Heart right ventricle (tissue), 12 donors: ENCODE data around the gene VWCE. TPM values are rescaled to one million over a fixed set of nuclear protein-coding genes. Genes with fewer than 3 reads are reported as not detected.

Experiments used
- polyA plus RNA-seq, 2 donors: library from polyadenylated mRNA; stranded (reverse); fragments of 200-250 nt; gene quantifications; one replicate each; pipeline ENCODE4 v1.2.3, GENCODE V29; 2013
- total RNA-seq, 10 donors: library from RNA; stranded (reverse); fragmentation: NEBNext Ultra II Directional in 3 of 10; extraction: Animal tissue kit (Norgen Biotek cat#: 25700) in 3 of 10; gene quantifications; one replicate each; pipeline versions ENCODE4 v1.2.1 to v1.2.4, GENCODE V29; 2021 to 2023
- donor health status: ischemic (EF 13 %, LVEDD 7.1; RV severe dilation, severe dysfunction).
- donor health status: healthy with polysubstance abuse.
- donor health status: DM: no; HTN: yes; CAD: no.
- donor health status: DM: no; HTN: no; CAD: no.
- donor health status: ischemic (EF 25% LVEDD 6.9; RV normal size, moderate dysfunction).
- donor health status: ischemic (EF 25% LVEDD 5.7; RV mildly dilated, moderate dysfunction).
- donor health status: healthy.
- donor health status: nonischemic (EF 11% LVEDD 7.7; RV severe dilation, severe dysfunction).
- donor health status: DM: yes; HTN: yes; CAD: no.
- donor health status: PGD.
- donor health status: ischemic (EF 29% LVEDD 5.4; RV normal size, mild dysfunction).
- donor health status: nonischemic (EF 23%, LVEDD 6.1; RV moderate dilation, normal function).

VWCE gene
- total and polyA plus RNA-seq, 12 donors = 0.42 to 2.2 (median 0.89) TPM

Other genes with a start within 250 kb of the VWCE start
- gene CD5, start 192.8 kb downstream of the VWCE start, total RNA-seq = 1 to 10 TPM in 1 of 10 donors, under 1 TPM in 6, not detected in 3; 0.07 to 5.7 (median 0.38) TPM
- under 1 TPM in 1 of 2 donors, not detected in 1; 0.12 TPM for gene CD5, start 192.8 kb downstream of the VWCE start, polyA plus RNA-seq
- gene VPS37C, start 133.9 kb downstream of the VWCE start, total RNA-seq = 10 to 100 TPM; 10.6 to 21.8 (median 15.5) TPM
- gene VPS37C, start 133.9 kb downstream of the VWCE start, polyA plus RNA-seq = 10 to 100 TPM in 1 of 2 donors, 1 to 10 TPM in 1; 7.7 to 18.6 TPM
- gene PGA3, start 91.8 kb downstream of the VWCE start, total RNA-seq = under 1 TPM in 4 of 10 donors, not detected in 6; 0.18 to 0.92 (median 0.45) TPM
- gene PGA3, start 91.8 kb downstream of the VWCE start, polyA plus RNA-seq = 1 to 10 TPM; 1.0 to 3.4 TPM
- gene PGA4, start 73.0 kb downstream of the VWCE start, total RNA-seq = 1 to 10 TPM in 2 of 10 donors, under 1 TPM in 1, not detected in 7; 0.76 to 2.6 (median 2.6) TPM
- gene PGA4, start 73.0 kb downstream of the VWCE start, polyA plus RNA-seq = 1 to 10 TPM in 1 of 2 donors, not detected in 1; 1.7 TPM
- under 1 TPM in 4 of 10 donors, not detected in 6; 0.30 to 0.93 (median 0.60) TPM for gene PGA5, start 54.1 kb downstream of the VWCE start, total RNA-seq
- gene PGA5, start 54.1 kb downstream of the VWCE start, polyA plus RNA-seq = under 1 TPM; 0.14 to 0.66 TPM
- gene DDB1, start 37.8 kb upstream of the VWCE start, total RNA-seq = 100 to 1,000 TPM; 101 to 147 (median 129) TPM
- 100 to 1,000 TPM in 1 of 2 donors, 10 to 100 TPM in 1; 59.0 to 147 TPM for gene DDB1, start 37.8 kb upstream of the VWCE start, polyA plus RNA-seq
- 10 to 100 TPM; 13.9 to 26.1 (median 20.9) TPM for gene TKFC, start 37.9 kb upstream of the VWCE start, total RNA-seq
- 10 to 100 TPM; 11.8 to 12.1 TPM for gene TKFC, start 37.9 kb upstream of the VWCE start, polyA plus RNA-seq
- gene CYB561A3, start 66.6 kb upstream of the VWCE start, total RNA-seq = 10 to 100 TPM in 5 of 10 donors, 1 to 10 TPM in 5; 6.0 to 18.6 (median 9.7) TPM
- 10 to 100 TPM; 10.5 to 11.8 TPM for gene CYB561A3, start 66.6 kb upstream of the VWCE start, polyA plus RNA-seq
- gene TMEM138, start 67.1 kb upstream of the VWCE start, total RNA-seq = 10 to 100 TPM; 14.4 to 25.9 (median 17.6) TPM
- 10 to 100 TPM; 28.0 to 35.3 TPM for gene TMEM138, start 67.1 kb upstream of the VWCE start, polyA plus RNA-seq
- gene TMEM216, start 97.3 kb upstream of the VWCE start, total RNA-seq = 1 to 10 TPM; 2.9 to 6.8 (median 4.1) TPM
- 1 to 10 TPM; 6.3 to 8.3 TPM for gene TMEM216, start 97.3 kb upstream of the VWCE start, polyA plus RNA-seq
- 10 to 100 TPM; 37.7 to 51.8 (median 43.3) TPM for gene CPSF7, start 134.7 kb upstream of the VWCE start, total RNA-seq
- 10 to 100 TPM; 22.3 to 43.8 TPM for gene CPSF7, start 134.7 kb upstream of the VWCE start, polyA plus RNA-seq
- 10 to 100 TPM; 24.4 to 39.9 (median 32.7) TPM for gene SDHAF2, start 134.8 kb upstream of the VWCE start, total RNA-seq
- 10 to 100 TPM; 43.4 to 56.1 TPM for gene SDHAF2, start 134.8 kb upstream of the VWCE start, polyA plus RNA-seq
- gene LRRC10B, start 213.4 kb upstream of the VWCE start, total RNA-seq = 1 to 10 TPM in 3 of 10 donors, under 1 TPM in 6, not detected in 1; 0.33 to 2.6 (median 0.70) TPM
- 1 to 10 TPM in 1 of 2 donors, under 1 TPM in 1; 0.59 to 2.6 TPM for gene LRRC10B, start 213.4 kb upstream of the VWCE start, polyA plus RNA-seq